Choroid plexus epithelial cell (primary cell): ENCODE measurements around the gene IVNS1ABP.

Source experiments
- DNase-seq: peaks from one replicate; pipeline ENCODE4 v3.0.0-alpha.2; 2010; ENCODE audit warnings: low read depth
- H3K4me3 ChIP-seq: 2 replicates; pipeline ENCODE4 v1.5.1; 2011; ENCODE audit warnings: low read depth, mild to moderate bottlenecking, control low read depth, low read length, moderate library complexity
- TF ChIP-seq, protein P1 (sequence below): conservative IDR thresholded peaks from 2 replicates; pipeline ENCODE4 v1.5.1; 2011; ENCODE audit warnings: low read depth, mild to moderate bottlenecking, control low read depth, inconsistent platforms, low read length, moderate library complexity

IVNS1ABP gene

DNA sequence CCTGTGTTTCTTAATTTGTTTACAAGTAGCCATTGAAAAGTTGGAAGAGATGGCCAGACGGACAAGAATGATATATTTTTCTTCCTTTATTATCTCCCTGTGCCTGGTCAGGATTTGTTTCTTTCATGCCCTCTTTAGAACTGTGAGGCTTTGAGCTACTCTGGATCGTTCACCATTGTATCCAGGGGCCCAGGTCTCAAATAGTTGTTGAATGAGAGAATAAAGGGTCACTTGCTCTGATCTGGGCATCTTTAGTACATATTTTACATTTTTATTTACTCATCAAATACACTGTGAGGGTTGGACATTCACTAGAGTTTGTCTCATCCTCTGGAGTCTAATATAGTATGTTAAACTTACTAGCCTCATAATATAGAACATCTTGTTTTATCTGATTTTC, 48.7 kb downstream of the IVNS1ABP start:
- no peak overlapping the region for H3K4me3 ChIP-seq
- DNase-seq = no peak
- TF ChIP-seq, protein P1, sequence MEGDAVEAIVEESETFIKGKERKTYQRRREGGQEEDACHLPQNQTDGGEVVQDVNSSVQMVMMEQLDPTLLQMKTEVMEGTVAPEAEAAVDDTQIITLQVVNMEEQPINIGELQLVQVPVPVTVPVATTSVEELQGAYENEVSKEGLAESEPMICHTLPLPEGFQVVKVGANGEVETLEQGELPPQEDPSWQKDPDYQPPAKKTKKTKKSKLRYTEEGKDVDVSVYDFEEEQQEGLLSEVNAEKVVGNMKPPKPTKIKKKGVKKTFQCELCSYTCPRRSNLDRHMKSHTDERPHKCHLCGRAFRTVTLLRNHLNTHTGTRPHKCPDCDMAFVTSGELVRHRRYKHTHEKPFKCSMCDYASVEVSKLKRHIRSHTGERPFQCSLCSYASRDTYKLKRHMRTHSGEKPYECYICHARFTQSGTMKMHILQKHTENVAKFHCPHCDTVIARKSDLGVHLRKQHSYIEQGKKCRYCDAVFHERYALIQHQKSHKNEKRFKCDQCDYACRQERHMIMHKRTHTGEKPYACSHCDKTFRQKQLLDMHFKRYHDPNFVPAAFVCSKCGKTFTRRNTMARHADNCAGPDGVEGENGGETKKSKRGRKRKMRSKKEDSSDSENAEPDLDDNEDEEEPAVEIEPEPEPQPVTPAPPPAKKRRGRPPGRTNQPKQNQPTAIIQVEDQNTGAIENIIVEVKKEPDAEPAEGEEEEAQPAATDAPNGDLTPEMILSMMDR = no peak

DNA sequence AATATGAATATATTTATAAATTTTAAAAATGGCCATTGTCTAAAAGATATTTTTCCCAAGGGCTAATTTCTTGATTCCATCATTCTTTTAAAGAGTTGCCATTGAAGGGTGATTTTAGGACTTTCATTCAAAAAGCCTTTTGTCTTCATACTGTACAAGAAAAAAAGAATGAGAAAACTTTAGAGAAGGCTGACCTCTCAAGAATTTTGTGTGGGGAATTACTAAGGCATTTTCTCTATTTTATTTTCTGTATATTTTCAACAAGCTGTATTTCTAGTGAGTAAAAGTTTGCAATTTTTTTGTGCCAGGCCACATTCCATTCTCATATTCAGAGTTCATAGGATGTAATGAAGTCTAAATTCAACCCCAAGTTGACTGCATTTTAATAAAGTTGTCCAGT, 49.3 kb downstream of the IVNS1ABP start:
- DNase-seq = no peak
- no peak overlapping the region for H3K4me3 ChIP-seq
- TF ChIP-seq, protein P1 = no peak

DNA sequence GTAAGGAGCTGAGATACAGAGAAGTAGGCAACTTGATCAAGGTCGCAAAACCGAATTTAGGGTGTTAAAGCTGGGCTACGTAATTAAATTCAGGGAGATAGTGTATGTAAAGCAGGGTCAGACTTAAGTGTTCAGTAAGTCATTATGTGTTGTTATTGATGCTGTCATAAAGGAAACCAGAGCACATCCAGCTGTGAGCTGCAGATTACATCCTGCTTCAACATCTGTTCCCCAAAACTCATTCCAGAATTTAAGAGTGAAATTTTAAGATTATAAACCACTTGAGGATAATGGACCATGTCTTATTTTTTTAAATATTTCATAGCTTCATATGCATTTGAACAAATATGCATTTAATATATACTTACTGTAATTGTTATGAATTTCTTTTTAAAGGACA, 49.7 kb downstream of the IVNS1ABP start:
- TF ChIP-seq, protein P1 = no peak
- no peak for DNase-seq
- no peak overlapping the region for H3K4me3 ChIP-seq

DNA sequence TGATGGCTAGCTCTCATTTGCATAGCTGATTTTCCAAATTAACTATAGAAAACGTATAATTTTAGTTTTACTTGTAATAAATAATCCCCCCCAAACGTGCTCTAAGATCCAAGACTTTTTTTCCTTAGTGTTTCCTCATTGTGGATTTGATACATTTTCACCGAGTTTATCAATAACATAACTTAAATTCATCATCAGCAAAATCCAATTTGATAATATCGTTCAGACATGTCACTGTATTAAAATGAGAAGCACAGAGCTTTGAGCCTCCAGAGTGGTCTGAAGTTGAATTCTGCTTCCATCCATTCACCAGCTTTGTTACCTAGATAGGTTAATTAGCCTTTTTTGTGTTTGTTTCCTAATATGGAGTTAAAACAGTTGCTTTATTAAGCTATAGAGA, 51.7 kb downstream of the IVNS1ABP start:
- TF ChIP-seq, protein P1 = no peak
- no peak overlapping the region for H3K4me3 ChIP-seq
- no peak for DNase-seq

DNA sequence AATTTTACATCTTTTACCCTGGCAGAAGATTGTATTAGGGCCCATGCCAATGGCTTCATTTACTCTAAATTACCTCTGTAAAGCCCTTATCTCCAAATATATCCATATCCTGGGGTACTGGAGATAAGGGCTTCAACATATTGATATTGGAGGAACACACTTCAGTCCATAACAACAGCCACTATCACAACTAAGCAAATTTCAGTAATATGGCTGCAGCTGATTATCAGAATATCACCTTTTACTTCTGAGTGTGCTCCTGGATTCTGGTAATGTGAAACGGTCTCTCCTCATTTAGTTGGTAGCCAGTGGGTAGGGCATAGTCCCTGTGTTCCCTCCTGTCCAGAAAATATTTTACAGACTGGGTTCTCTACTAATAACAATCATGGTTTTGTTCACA, 53.3 kb downstream of the IVNS1ABP start:
- no peak overlapping the region for H3K4me3 ChIP-seq
- TF ChIP-seq, protein P1 = no peak
- DNase-seq = no peak

DNA sequence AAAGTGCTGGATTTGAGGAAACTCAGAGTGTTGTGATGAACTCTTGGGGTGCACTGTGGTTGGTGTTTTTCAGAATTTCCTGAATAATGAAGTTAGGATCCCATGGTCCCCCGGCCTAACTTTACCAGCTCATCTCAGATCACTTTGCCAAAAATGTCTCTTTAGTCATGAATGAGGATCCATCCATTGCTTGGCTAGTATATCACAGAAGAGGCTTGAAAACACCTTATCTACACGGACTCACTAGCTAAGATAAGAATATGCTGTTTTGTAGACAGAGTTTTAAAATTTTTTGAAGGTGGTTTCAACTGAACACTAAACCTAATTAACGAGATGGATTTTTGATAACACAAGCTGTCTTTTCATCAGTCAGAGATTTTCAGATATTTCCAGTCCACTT, 53.8 kb downstream of the IVNS1ABP start:
- H3K4me3 ChIP-seq = no peak overlapping the region
- no peak for DNase-seq
- TF ChIP-seq, protein P1 = no peak

DNA sequence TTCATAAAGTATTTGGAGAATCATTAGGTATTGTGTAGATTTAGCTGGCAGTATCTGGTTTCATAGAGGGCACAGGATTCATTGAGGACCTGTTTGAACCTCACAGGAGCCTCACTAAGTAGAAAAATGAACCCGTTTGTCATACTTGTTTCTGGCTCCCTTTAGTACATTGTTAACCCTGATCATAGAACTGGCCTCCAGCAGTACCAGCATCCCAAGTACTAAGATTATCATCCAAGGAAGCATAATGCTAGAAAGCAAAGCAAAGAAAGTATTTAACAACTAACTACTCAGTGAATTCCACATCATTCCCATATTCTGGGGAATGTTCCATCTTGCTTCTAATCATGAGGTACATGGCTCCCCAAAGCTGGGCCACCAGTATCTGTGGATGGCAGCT, 54.9 kb downstream of the IVNS1ABP start:
- TF ChIP-seq, protein P1 = no peak
- no peak overlapping the region for H3K4me3 ChIP-seq
- DNase-seq = no peak
